Endothelial cell of umbilical vein (primary cell): ENCODE data around the gene MYH7. TPM values are rescaled to one million over a fixed set of nuclear protein-coding genes. Genes with fewer than 3 reads are reported as not detected.

Experiments
- BruUV-seq: library from RNA; stranded (reverse); fragments of 400-500 nt; replicated peaks from 2 replicates; lab custom pipeline; 2021; lab: Mats Ljungman, UMichigan
- CTCF ChIA-PET: fragments of 300-600, 350-600 bp; sonication (Branson Sonifier 250); formaldehyde crosslinking; loops from one replicate; lab custom pipeline; 2021; ENCODE audit warnings: antibody characterized with exemption, inconsistent platforms; lab: Charles Lee
- POLR2A ChIA-PET: fragments of 300-600, 350-600 bp; sonication (Branson Sonifier 250); formaldehyde crosslinking; loops from one replicate; lab custom pipeline; 2021; ENCODE audit warnings: antibody characterized with exemption, inconsistent platforms; lab: Charles Lee
- DNase-seq: peaks from one replicate; pipeline ENCODE4 v3.0.0-alpha.2; 2011; ENCODE audit warnings: low read depth, low spot score
- FAIRE-seq: peaks from 2 replicates; lab custom pipeline; 2011; peaks lifted over from hg19 to GRCh38; lab: Jason Lieb, UNC
- H2AFZ ChIP-seq: 2 replicates; pipeline ENCODE4 v1.6.0; 2012; ENCODE audit warnings: low read depth, low read length, control low read depth, inconsistent platforms
- H3K27ac ChIP-seq: 2 replicates; pipeline ENCODE4 v1.5.1; 2011; ENCODE audit warnings: low read depth, mild to moderate bottlenecking, control low read depth, low read length, moderate library complexity; ENCODE audit not compliant: insufficient read depth
- H3K27me3 ChIP-seq, 2 experiments: 2 replicates each; pipeline versions ENCODE4 v1.6.0 to v1.6.1; 2011; ENCODE audit warnings: low read length in 2 of 2, mixed read lengths in 1 of 2; ENCODE audit not compliant: control insufficient read depth in 2 of 2, insufficient read depth in 2 of 2
- H3K36me3 ChIP-seq, 2 experiments: 2 replicates in 1 of 2; 3 replicates in 1 of 2; pipeline ENCODE4 v1.5.1; 2011; ENCODE audit warnings: low read length in 2 of 2, mild to moderate bottlenecking in 1 of 2, moderate library complexity in 1 of 2; ENCODE audit not compliant: control insufficient read depth in 2 of 2, insufficient read depth in 2 of 2; ENCODE audit errors: extremely low read depth in 1 of 2
- H3K4me1 ChIP-seq: 3 replicates; pipeline ENCODE4 v1.5.1; 2011; ENCODE audit warnings: mild to moderate bottlenecking, low read length; ENCODE audit not compliant: control insufficient read depth, insufficient read depth; ENCODE audit errors: extremely low read depth
- H3K4me2 ChIP-seq: 2 replicates; pipeline ENCODE4 v1.6.1; 2011; ENCODE audit warnings: low read length, control low read depth, mixed read lengths; ENCODE audit not compliant: insufficient read depth
- H3K4me3 ChIP-seq, 3 experiments: fragments of 200-600 bp in 1 of 3; sonication (generic), shearing (Covaris generic) in 1 of 3; replicated peaks in 1 of 3; 2 replicates each; pipeline ENCODE4 v1.5.1; 2011 to 2016; ENCODE audit warnings: control low read depth in 3 of 3, low read length in 3 of 3, mild to moderate bottlenecking in 2 of 3, inconsistent platforms in 1 of 3, low read depth in 1 of 3, moderate library complexity in 1 of 3; ENCODE audit not compliant: insufficient read depth in 1 of 3
- H3K79me2 ChIP-seq: 2 replicates; pipeline ENCODE4 v1.6.0; 2012; ENCODE audit warnings: low read length, inconsistent platforms; ENCODE audit not compliant: control insufficient read depth, insufficient read depth
- H3K9ac ChIP-seq: replicated peaks from 2 replicates; pipeline ENCODE3; 2011; ENCODE audit warnings: low read length, control low read depth; ENCODE audit not compliant: insufficient read depth; ENCODE audit errors: extremely low read depth
- H3K9me1 ChIP-seq: replicated peaks from 3 replicates; pipeline ENCODE4 v1.6.0; 2011; ENCODE audit warnings: mild to moderate bottlenecking, low read length; ENCODE audit not compliant: control insufficient read depth, insufficient read depth; ENCODE audit errors: extremely low read depth
- H3K9me3 ChIP-seq: replicated peaks from 2 replicates; pipeline ENCODE4 v1.5.1; 2012; ENCODE audit warnings: low read length, inconsistent platforms; ENCODE audit not compliant: control insufficient read depth, insufficient read depth
- H4K20me1 ChIP-seq: replicated peaks from 2 replicates; pipeline ENCODE3; 2011; ENCODE audit warnings: mild to moderate bottlenecking, low read length; ENCODE audit not compliant: control insufficient read depth, insufficient read depth; ENCODE audit errors: extremely low read depth
- EZH2 ChIP-seq: IDR thresholded peaks from 2 replicates; pipeline ENCODE4 v1.6.1; 2012; ENCODE audit warnings: borderline replicate concordance, low read depth, mild to moderate bottlenecking, moderate library complexity, low read length, inconsistent platforms; ENCODE audit not compliant: severe bottlenecking
- FOS ChIP-seq: IDR thresholded peaks from 2 replicates; pipeline ENCODE4 v1.6.1; 2011; ENCODE audit warnings: mild to moderate bottlenecking, low read length, moderate library complexity, borderline replicate concordance; ENCODE audit not compliant: insufficient read depth
- JUN ChIP-seq: IDR thresholded peaks from 2 replicates; pipeline ENCODE4 v1.6.1; 2011; ENCODE audit warnings: borderline replicate concordance, low read depth; ENCODE audit not compliant: insufficient read length, insufficient read depth
- MYC ChIP-seq: IDR thresholded peaks from one replicate; pipeline ENCODE4 v1.6.1; 2011; ENCODE audit warnings: mild to moderate bottlenecking, low read depth, low read length
- POLR2A ChIP-seq: IDR thresholded peaks from 2 replicates; pipeline ENCODE4 v1.6.1; 2012; ENCODE audit warnings: low read depth, mild to moderate bottlenecking, control low read depth, low read length
- POLR2AphosphoS5 ChIP-seq: IDR thresholded peaks from 2 replicates; pipeline ENCODE4 v1.6.1; 2012; ENCODE audit warnings: low read depth, mild to moderate bottlenecking, control low read depth, low read length, moderate library complexity; ENCODE audit not compliant: insufficient read depth
- dilution Hi-C: fragments of 300-500 bp; cut with MboI; formaldehyde crosslinking; loops from one replicate; pipeline ENCODE4 v1.15.0; 2019; ENCODE audit warnings: low sequenced_read_pairs; ENCODE audit not compliant: extremely low pct_ligation_motif_present
- intact Hi-C: fragments of 100-400 bp; cut with micrococcal nuclease; formaldehyde crosslinking; loops from one replicate; pipeline ENCODE4 v1.10.0; 2022
- polyA plus RNA-seq, 4 experiments: library from polyadenylated mRNA; depleted of rRNA in 3 of 4; stranded (reverse) in 3 of 4; unstranded in 1 of 4; fragments of >200 nt; gene quantifications; 2 replicates each; pipeline versions ENCODE4 v1.2.1 to v1.2.3, GENCODE V29; 2011 to 2012; ENCODE audit warnings: missing spikeins in 1 of 4
- total RNA-seq: library from RNA; stranded (reverse); gene quantifications from 2 replicates; pipeline ENCODE4 v1.2.3, GENCODE V29; 2021
- TF ChIP-seq, protein P1 (sequence below): IDR thresholded peaks from 2 replicates; pipeline ENCODE4 v1.6.1; 2011; ENCODE audit not compliant: insufficient read depth, insufficient read length
- TF ChIP-seq, protein P2 (sequence below), 2 donors: IDR thresholded peaks; 1 replicate in 1 of 2; 2 replicates in 1 of 2; pipeline ENCODE4 v1.5.1; 2011; ENCODE audit warnings: low read length in 2 of 2, mild to moderate bottlenecking in 2 of 2, moderate library complexity in 2 of 2, control low read depth in 1 of 2, inconsistent platforms in 1 of 2, low read depth in 1 of 2; ENCODE audit not compliant: insufficient read depth in 1 of 2; ENCODE audit errors: extremely low read depth in 1 of 2

Gene MYH7
- total and polyA plus RNA-seq, 2 donors (not counting 3 experiments of a cell fraction or from before 2014, with no cell fraction given), result not detected

DNA sequence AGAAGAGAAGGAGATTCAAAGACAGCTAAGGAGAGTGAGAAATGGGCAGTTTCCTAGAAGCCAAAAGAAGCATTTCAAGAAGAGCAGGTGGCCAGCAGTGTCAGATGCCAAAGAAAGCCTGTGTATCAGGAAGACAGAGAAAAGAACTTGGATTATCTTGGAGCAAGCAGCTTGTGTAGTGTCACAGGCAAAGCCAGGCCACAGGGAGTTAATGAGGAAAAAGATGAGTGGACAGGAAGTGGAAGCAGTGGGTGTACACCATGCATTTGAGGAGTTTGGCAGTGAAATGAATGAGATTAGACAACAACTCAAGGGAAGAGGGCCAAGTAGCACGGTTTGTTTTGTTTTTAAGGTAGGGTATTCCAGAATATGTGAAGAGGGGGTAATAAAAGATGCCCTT lies 5.6 kb upstream of the MYH7 start:
- CTCF ChIA-PET, result no interaction called here
- no peak overlapping the region for H3K9ac ChIP-seq

More for the DNA sequence above, 5.6 kb upstream of the MYH7 start:
- no TSS peak for BruUV-seq
- DNase-seq, result no peak
- Histone ChIP-seq H3K4me1 (no peaks in the 10 kb centered on the region), H3K4me3 (no peak overlapping the region), H3K27ac (no peak overlapping the region), H2AFZ (no peak overlapping the region), H3K9me3 (no peaks in the 10 kb centered on the region), H3K4me2 (no peak overlapping the region), H3K9me1 (no peaks in the 10 kb centered on the region), H4K20me1 (no peaks in the 10 kb centered on the region), H3K79me2 (no peaks in the 10 kb centered on the region), H3K36me3 (no peaks in the 10 kb centered on the region), H3K27me3 (peaks cover 0 to 2% of the 10 kb centered on the region in 2 experiments)
- FAIRE-seq, result no peak
- TF ChIP-seq, protein P1, sequence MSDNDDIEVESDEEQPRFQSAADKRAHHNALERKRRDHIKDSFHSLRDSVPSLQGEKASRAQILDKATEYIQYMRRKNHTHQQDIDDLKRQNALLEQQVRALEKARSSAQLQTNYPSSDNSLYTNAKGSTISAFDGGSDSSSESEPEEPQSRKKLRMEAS, result no peak
- TF ChIP-seq MYC (no peak), POLR2A (no peak), EZH2 (no peak), POLR2AphosphoS5 (no peak), FOS (no peak), JUN (no peak)
- TF ChIP-seq, protein P2, sequence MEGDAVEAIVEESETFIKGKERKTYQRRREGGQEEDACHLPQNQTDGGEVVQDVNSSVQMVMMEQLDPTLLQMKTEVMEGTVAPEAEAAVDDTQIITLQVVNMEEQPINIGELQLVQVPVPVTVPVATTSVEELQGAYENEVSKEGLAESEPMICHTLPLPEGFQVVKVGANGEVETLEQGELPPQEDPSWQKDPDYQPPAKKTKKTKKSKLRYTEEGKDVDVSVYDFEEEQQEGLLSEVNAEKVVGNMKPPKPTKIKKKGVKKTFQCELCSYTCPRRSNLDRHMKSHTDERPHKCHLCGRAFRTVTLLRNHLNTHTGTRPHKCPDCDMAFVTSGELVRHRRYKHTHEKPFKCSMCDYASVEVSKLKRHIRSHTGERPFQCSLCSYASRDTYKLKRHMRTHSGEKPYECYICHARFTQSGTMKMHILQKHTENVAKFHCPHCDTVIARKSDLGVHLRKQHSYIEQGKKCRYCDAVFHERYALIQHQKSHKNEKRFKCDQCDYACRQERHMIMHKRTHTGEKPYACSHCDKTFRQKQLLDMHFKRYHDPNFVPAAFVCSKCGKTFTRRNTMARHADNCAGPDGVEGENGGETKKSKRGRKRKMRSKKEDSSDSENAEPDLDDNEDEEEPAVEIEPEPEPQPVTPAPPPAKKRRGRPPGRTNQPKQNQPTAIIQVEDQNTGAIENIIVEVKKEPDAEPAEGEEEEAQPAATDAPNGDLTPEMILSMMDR (IDR thresholded peaks at IDR 0.05; ENCODE audit: extremely low read depth in 1 of 2, insufficient read depth in 1 of 2, low read depth in 1 of 2, low read length in 2 of 2), result no peak
- intact Hi-C loops, result no loop called here
- POLR2A ChIA-PET, result no interaction called here
- dilution Hi-C loops, result no loop called here
